Activated naive CD4-positive, alpha-beta T cell treated with anti-CD3 and anti-CD28 coated beads, Interleukin-2, amount 50 U/mL, for 16 hours (primary cell): ENCODE measurements around the gene ANKRD18A.

Experiments
- DNase-seq: peaks from one replicate; pipeline ENCODE4 v3.0.0-alpha.2; 2020

Gene ANKRD18A

GRCh38 chr9:38526591-38526990, 93.8 kb downstream of the ANKRD18A start:
- DNase-seq = no peak

DNA sequence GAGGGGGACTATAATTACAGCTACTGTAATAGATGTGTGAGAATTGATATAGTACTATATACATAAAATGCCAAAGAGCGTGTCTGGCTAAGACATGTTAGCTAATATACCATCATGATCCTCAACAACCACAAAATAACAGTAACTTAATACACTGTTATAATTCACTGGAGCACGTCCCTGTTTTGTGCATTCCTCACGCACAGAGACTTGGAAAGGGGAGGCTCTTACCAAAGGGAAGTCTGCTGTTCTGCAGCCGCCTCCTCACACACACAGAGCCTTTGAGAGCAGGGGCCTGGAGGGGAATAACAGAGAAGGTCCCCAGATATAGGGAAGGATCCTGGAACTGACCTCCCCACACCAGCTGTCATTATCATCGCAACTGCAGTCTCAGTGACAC, 97.3 kb downstream of the ANKRD18A start:
- no peak for DNase-seq

GRCh38 chr9:38521762-38522161, 98.6 kb downstream of the ANKRD18A start:
- DNase-seq = no peak
